GM10248 (cell line): ENCODE measurements around the gene SLC25A22.

Experiments
- CTCF ChIA-PET: fragments of 300-600 bp; sonication (Branson Sonifier 250); formaldehyde crosslinking; extraction: SDS; loops from one replicate; lab custom pipeline; 2021; ENCODE audit warnings: antibody characterized with exemption; lab: Yijun Ruan, JAX
- POLR2A ChIA-PET: fragments of 350-650 bp; sonication (Branson Sonifier 250); formaldehyde crosslinking; extraction: SDS; loops from one replicate; lab custom pipeline; 2020; ENCODE audit warnings: antibody characterized with exemption; lab: Yijun Ruan, JAX
- DNase-seq: peaks from one replicate; pipeline ENCODE4 v3.0.0; 2012; ENCODE audit errors: extremely low spot score
- CTCF ChIP-seq: IDR thresholded peaks from 2 replicates; pipeline ENCODE4 v1.5.1; 2012; ENCODE audit warnings: mild to moderate bottlenecking, low read depth; ENCODE audit errors: extremely low read depth, missing control alignments, control extremely low read depth

Gene SLC25A22

GRCh38 chr11:792873-793272 lies 5.2 kb downstream of the SLC25A22 start:
- ChIA-PET CTCF (no interaction called here), POLR2A (no interaction called here)
- DNase-seq = no peak
- no peak for TF ChIP-seq CTCF

- DNase-seq = no peak
- POLR2A ChIA-PET = no interaction called here
- no peak for TF ChIP-seq CTCF
- CTCF ChIA-PET = interaction anchor here (1.1 kb wide), 1 partner anchor 64 kb away, joined by 3 read pairs; no protein-coding TSS in a partner anchor
These were observed 5.6 kb downstream of the SLC25A22 start for GRCh38 chr11:792535-792821.

DNA sequence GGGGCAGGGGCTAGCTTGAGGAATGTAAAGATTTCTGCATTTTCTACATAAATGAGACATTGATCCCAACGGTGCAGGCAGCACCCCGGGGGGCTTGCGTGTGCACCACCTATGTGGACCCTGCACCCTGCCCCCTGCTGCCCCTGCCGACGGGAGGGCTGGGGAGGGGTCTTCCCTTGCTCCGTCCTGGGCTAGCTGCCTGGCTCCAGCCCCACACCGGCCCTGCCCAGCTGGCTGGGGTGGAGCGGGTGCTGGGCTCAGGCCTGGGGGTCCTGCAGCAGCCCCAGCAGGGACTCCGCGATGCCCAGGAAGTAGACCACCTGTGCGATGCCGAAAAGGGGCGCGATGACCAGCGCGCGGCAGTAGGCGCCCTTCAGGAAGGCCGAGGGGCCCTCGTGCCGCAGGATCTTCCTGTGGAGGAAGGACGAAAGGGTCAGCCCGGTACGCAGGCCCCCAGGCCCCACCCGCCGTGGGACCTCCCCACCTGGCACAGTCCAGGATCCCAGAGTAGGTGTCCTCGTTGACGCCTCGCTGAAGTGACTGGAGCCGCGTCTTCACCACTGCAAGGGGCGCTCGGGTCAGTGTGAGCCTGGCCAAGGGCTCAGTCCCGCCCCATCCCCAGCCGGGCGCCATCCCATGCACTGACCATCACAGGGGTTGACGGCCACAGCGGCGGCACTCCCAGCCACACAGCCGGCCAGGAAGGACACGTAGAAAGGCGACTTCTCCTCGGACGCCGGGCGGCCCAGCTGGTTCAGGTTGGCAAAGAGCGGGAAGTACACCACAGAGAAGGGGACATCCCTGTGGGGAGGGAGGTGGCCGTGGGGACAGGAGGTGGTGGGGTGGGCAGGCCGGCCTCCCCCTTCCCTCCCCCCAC lies 6.2 kb downstream of the SLC25A22 start:
- CTCF ChIA-PET = interaction anchor here (1.1 to 2.5 kb wide), 2 partner anchors 14 to 64 kb away, joined by 3 to 10 read pairs; partner anchors contain the start of gene GATD1
- no peak for TF ChIP-seq CTCF
- no peak for DNase-seq
- POLR2A ChIA-PET = interaction anchor here (0.5 kb wide), 1 partner anchor 35 kb away, joined by 5 read pairs; no protein-coding TSS in a partner anchor

- POLR2A ChIA-PET = no interaction called here
These were observed 7.1 kb downstream of the SLC25A22 start for GRCh38 chr11:790721-791564.

GRCh38 chr11:789943-790342 lies 8.1 kb downstream of the SLC25A22 start, which contains the start of gene CEND1:
Gene CEND1 (minus strand): TSS chr11:790090. CDS start chr11:788576, 1,514 bp downstream.
- DNase-seq = peak; percentile 81
- ChIA-PET CTCF (interaction anchor here (2.5 kb wide), 1 partner anchor 12 kb away, joined by 10 read pairs; the partner anchor contains the start of gene GATD1), POLR2A (interaction anchor here (0.5 to 1.1 kb wide), 2 partner anchors 30 to 451 kb away, joined by 3 to 6 read pairs; no protein-coding TSS in a partner anchor)
- no peak for TF ChIP-seq CTCF

More at GRCh38 chr11:790721-791564, 7.1 kb downstream of the SLC25A22 start:
- CTCF ChIA-PET = interaction anchor here (2.5 kb wide), 1 partner anchor 13 kb away, joined by 10 read pairs; the partner anchor contains the start of gene GATD1
- DNase-seq = no peak
- no peak for TF ChIP-seq CTCF
